HCT116 (cell line): ENCODE results near the gene HOXA13. TPM values are rescaled to one million over a fixed set of nuclear protein-coding genes. Genes with fewer than 3 reads are reported as not detected.

Experiments used
- ATAC-seq: fragments of 200-7000 bp; cut with Tn5 transposase; 2 replicates; pipeline ENCODE4 v1.9.1; 2020; ENCODE audit warnings: mild to moderate bottlenecking, moderate library complexity
- BruUV-seq: library from RNA; stranded (reverse); fragments of 400-500 nt; replicated peaks from 2 replicates; lab custom pipeline; 2021; lab: Mats Ljungman, UMichigan
- CTCF ChIA-PET: fragments of 300-600 bp; sonication (Branson Sonifier 250); formaldehyde crosslinking; loops from one replicate; lab custom pipeline; 2021; ENCODE audit warnings: antibody characterized with exemption; lab: Charles Lee
- POLR2A ChIA-PET: fragments of 300-600, 350-600 bp; sonication (Branson Sonifier 250); formaldehyde crosslinking; loops from one replicate; lab custom pipeline; 2021; ENCODE audit warnings: antibody characterized with exemption; lab: Charles Lee
- RAD21 ChIA-PET, 2 experiments: fragments of 300-600 bp; sonication (Branson Sonifier 250); formaldehyde crosslinking; loops; one replicate each; lab custom pipeline; 2023; ENCODE audit warnings: low total read pairs in 2 of 2; ENCODE audit not compliant: uncharacterized antibody in 2 of 2, unreplicated experiment in 2 of 2, low non-redundant PET in 1 of 2; lab: Charles Lee
- DNase-seq: peaks from one replicate; pipeline ENCODE4 v3.0.0-alpha.2; 2010; ENCODE audit warnings: low read depth, low spot score
- H2AFZ ChIP-seq: fragments of 200-600 bp; shearing (Covaris generic), sonication (generic); 2 replicates; pipeline ENCODE4 v1.6.1; 2017; ENCODE audit warnings: low read depth, mixed run types, mixed read lengths, antibody characterized with exemption, low read length; ENCODE audit not compliant: poor library complexity, severe bottlenecking
- H3K27ac ChIP-seq: 2 replicates; pipeline ENCODE4 v1.5.1; 2012; ENCODE audit warnings: low read depth, low read length
- H3K27me3 ChIP-seq: fragments of 200-600 bp; sonication (generic); 2 replicates; pipeline ENCODE4 v1.6.1; 2016; ENCODE audit warnings: mixed run types, low read length, mixed read lengths; ENCODE audit not compliant: insufficient read depth
- H3K36me3 ChIP-seq, 2 experiments: fragments of 200-500 bp in 1 of 2; fragments of 200-600 bp in 1 of 2; sonication (Bioruptor generic) in 1 of 2; sonication (generic) in 1 of 2; 2 replicates each; pipeline versions ENCODE4 v1.5.1 to v1.6.1; 2014 to 2016; ENCODE audit warnings: low read length in 2 of 2, inconsistent platforms in 1 of 2, mixed read lengths in 1 of 2, mixed run types in 1 of 2; ENCODE audit not compliant: insufficient read depth in 2 of 2, control insufficient read depth in 1 of 2
- H3K4me1 ChIP-seq, 2 experiments: fragments of 200-600 bp in 1 of 2; sonication (generic) in 1 of 2; 2 replicates each; pipeline versions ENCODE4 v1.5.1 to v1.6.1; 2012 to 2017; ENCODE audit warnings: low read length in 2 of 2, inconsistent platforms in 1 of 2, mild to moderate bottlenecking in 1 of 2, mixed read lengths in 1 of 2, mixed run types in 1 of 2, moderate library complexity in 1 of 2; ENCODE audit not compliant: insufficient read depth in 2 of 2, control insufficient read depth in 1 of 2
- H3K4me2 ChIP-seq: fragments of 200-600 bp; sonication (generic); 2 replicates; pipeline ENCODE4 v1.6.1; 2017; ENCODE audit warnings: mixed run types, low read length, mixed read lengths
- H3K4me3 ChIP-seq, 2 experiments: fragments of 200-600 bp in 1 of 2; sonication (generic) in 1 of 2; replicated peaks in 1 of 2; 2 replicates each; pipeline ENCODE4 v1.5.1; 2011 to 2016; ENCODE audit warnings: low read length in 2 of 2, control low read depth in 1 of 2, low read depth in 1 of 2, mild to moderate bottlenecking in 1 of 2, mixed read lengths in 1 of 2, mixed run types in 1 of 2
- H3K79me2 ChIP-seq: fragments of 200-600 bp; sonication (generic); 2 replicates; pipeline ENCODE4 v1.6.1; 2017; ENCODE audit warnings: mild to moderate bottlenecking, mixed run types, low read length, moderate library complexity, mixed read lengths; ENCODE audit not compliant: insufficient read depth
- H3K9ac ChIP-seq: fragments of 200-600 bp; sonication (generic); 2 replicates; pipeline ENCODE4 v1.6.1; 2016; ENCODE audit warnings: low read length, mixed read lengths
- H3K9me2 ChIP-seq: fragments of 200-600 bp; sonication (generic), shearing (Covaris generic); 2 replicates; pipeline ENCODE4 v1.6.1; 2017; ENCODE audit warnings: mixed run types, mild to moderate bottlenecking, moderate library complexity; ENCODE audit not compliant: insufficient read depth
- H3K9me3 ChIP-seq, 2 experiments: fragments of 200-500 bp in 1 of 2; fragments of 200-600 bp in 1 of 2; sonication (Bioruptor generic) in 1 of 2; sonication (generic) in 1 of 2; 2 replicates each; pipeline ENCODE4 v1.6.1; 2014 to 2017; ENCODE audit warnings: low read length in 2 of 2, mixed read lengths in 2 of 2, inconsistent platforms in 1 of 2, low read depth in 1 of 2, mild to moderate bottlenecking in 1 of 2, mixed run types in 1 of 2, moderate library complexity in 1 of 2; ENCODE audit not compliant: control insufficient read depth in 1 of 2, insufficient read depth in 1 of 2
- H4K20me1 ChIP-seq: fragments of 200-600 bp; sonication (generic), shearing (Covaris generic); 2 replicates; pipeline ENCODE4 v1.6.1; 2017; ENCODE audit warnings: mixed run types, mild to moderate bottlenecking, moderate library complexity; ENCODE audit not compliant: insufficient read depth
- ATF3 ChIP-seq: IDR thresholded peaks from 2 replicates; pipeline ENCODE4 v1.6.1; 2012
- CBX3 ChIP-seq: IDR thresholded peaks from 2 replicates; pipeline ENCODE4 v1.6.1; 2012; ENCODE audit warnings: low read depth
- CEBPB ChIP-seq: IDR thresholded peaks from 2 replicates; pipeline ENCODE4 v1.6.1; 2012; ENCODE audit warnings: low read depth
- EGR1 ChIP-seq: IDR thresholded peaks from 2 replicates; pipeline ENCODE4 v1.6.1; 2012; ENCODE audit warnings: low read depth
- EZH2 ChIP-seq: fragments of 200-600 bp; sonication (generic); IDR thresholded peaks from 2 replicates; pipeline ENCODE4 v1.6.1; 2017; ENCODE audit warnings: antibody characterized with exemption, mixed run types
- FOSL1 ChIP-seq: IDR thresholded peaks from 2 replicates; pipeline ENCODE4 v1.6.1; 2012; ENCODE audit warnings: low read depth
- JUND ChIP-seq: IDR thresholded peaks from 2 replicates; pipeline ENCODE4 v1.6.1; 2012
- MAX ChIP-seq: IDR thresholded peaks from 2 replicates; pipeline ENCODE4 v1.6.1; 2012
- POLR2AphosphoS5 ChIP-seq: IDR thresholded peaks from 2 replicates; pipeline ENCODE4 v1.6.1; 2011; ENCODE audit warnings: mild to moderate bottlenecking, low read depth, low read length, moderate library complexity
- RAD21 ChIP-seq: IDR thresholded peaks from 2 replicates; pipeline ENCODE4 v1.6.1; 2012; ENCODE audit warnings: low read depth, mild to moderate bottlenecking
- REST ChIP-seq: IDR thresholded peaks from 2 replicates; pipeline ENCODE4 v1.6.1; 2012; ENCODE audit warnings: low read depth
- SIN3A ChIP-seq: IDR thresholded peaks from 2 replicates; pipeline ENCODE4 v1.6.1; 2012; ENCODE audit warnings: low read depth
- TCF7L2 ChIP-seq: IDR thresholded peaks from 2 replicates; pipeline ENCODE4 v1.7.0; 2011; ENCODE audit warnings: borderline replicate concordance, inconsistent platforms; ENCODE audit not compliant: insufficient read depth, insufficient read length; ENCODE audit errors: extremely low read depth
- YY1 ChIP-seq: IDR thresholded peaks from 2 replicates; pipeline ENCODE4 v1.6.1; 2011; ENCODE audit warnings: low read length, low read depth, moderate library complexity, mild to moderate bottlenecking; ENCODE audit not compliant: insufficient replicate concordance; ENCODE audit errors: extremely low read depth
- ZFX ChIP-seq: fragments of 450-650 bp; IDR thresholded peaks from 2 replicates; pipeline ENCODE4 v1.6.1; 2017
- ZNF274 ChIP-seq: fragments of 200-500 bp; sonication (Bioruptor generic); IDR thresholded peaks from 2 replicates; pipeline ENCODE4 v1.6.1; 2014; ENCODE audit warnings: mild to moderate bottlenecking, low read depth, low read length, inconsistent platforms
- intact Hi-C: fragments of 100-400 bp; cut with micrococcal nuclease; formaldehyde crosslinking; loops from 2 replicates; pipeline ENCODE4 v1.10.0; 2022
- total RNA-seq: library from RNA; stranded (reverse); gene quantifications from one replicate; pipeline ENCODE4 v1.2.1, GENCODE V29; 2021; ENCODE audit not compliant: unreplicated experiment

HOXA13 gene
- total RNA-seq, 1 experiment from 2014 or later: 3.6 TPM

GRCh38 chr7:27184337-27185012 lies 15.4 kb downstream of the HOXA13 start:
- Histone ChIP-seq H2AFZ (peak overlapping the region; percentile 78), H4K20me1 (no peaks in the 10 kb centered on the region), H3K79me2 (peaks cover 19% of the 10 kb centered on the region; the same call in 1 of the 2 replicates), H3K4me1 (peaks cover 25 to 48% of the 10 kb centered on the region in 2 experiments), H3K27ac (peak overlapping the region; percentile 88), H3K9ac (peak overlapping the region; percentile 85), H3K36me3 (no peaks in the 10 kb centered on the region), H3K4me2 (peak overlapping the region; percentile 100), H3K9me2 (no peaks in the 10 kb centered on the region), H3K27me3 (no peaks in the 10 kb centered on the region), H3K9me3 (no peaks in the 10 kb centered on the region), H3K4me3 (peak overlapping the region; percentile 70 to 85)
- CTCF ChIA-PET: interaction anchor here (1.4 to 2.0 kb wide), 2 partner anchors 11 to 909 kb away, joined by 7 to 9 read pairs; no protein-coding TSS in a partner anchor
- RAD21 ChIA-PET: interaction anchor here in 1 of 2 experiments (1.4 kb wide), 1 partner anchor 12 kb away, joined by 7 read pairs; no protein-coding TSS in a partner anchor
- no peak for DNase-seq
- ATAC-seq: peak; percentile 66
- intact Hi-C loops: no loop called here
- no TSS peak for BruUV-seq
- TF ChIP-seq MAX (peak; percentile 48; the same call in 1 of the 2 replicates), RAD21 (no peak), CBX3 (no peak), ZNF274 (no peak), JUND (no peak), YY1 (no peak), POLR2AphosphoS5 (no peak; the same call in 1 of the 2 replicates), ZFX (peak; percentile 78), ATF3 (no peak), SIN3A (no peak), CEBPB (no peak), EZH2 (no peak), TCF7L2 (peak; percentile 37), REST (no peak), FOSL1 (no peak), EGR1 (peak; percentile 89)
- POLR2A ChIA-PET: interaction anchor here (1.2 to 1.4 kb wide), 2 partner anchors 10 to 16 kb away, joined by 5 to 7 read pairs; partner anchors contain the start of gene HOXA10
